Tracheal epithelial cell (primary cell): ENCODE results near the gene ELOF1. TPM values are rescaled to one million over a fixed set of nuclear protein-coding genes. Genes with fewer than 3 reads are reported as not detected.

ENCODE experiments used
- total RNA-seq: library from RNA; depleted of rRNA; stranded (reverse); fragments of >200 nt; gene quantifications from 2 replicates; pipeline ENCODE4 v1.2.1, GENCODE V29; 2014

ELOF1 gene
- total RNA-seq, result 27.1 and 28.9 TPM in 2 replicates

DNA sequence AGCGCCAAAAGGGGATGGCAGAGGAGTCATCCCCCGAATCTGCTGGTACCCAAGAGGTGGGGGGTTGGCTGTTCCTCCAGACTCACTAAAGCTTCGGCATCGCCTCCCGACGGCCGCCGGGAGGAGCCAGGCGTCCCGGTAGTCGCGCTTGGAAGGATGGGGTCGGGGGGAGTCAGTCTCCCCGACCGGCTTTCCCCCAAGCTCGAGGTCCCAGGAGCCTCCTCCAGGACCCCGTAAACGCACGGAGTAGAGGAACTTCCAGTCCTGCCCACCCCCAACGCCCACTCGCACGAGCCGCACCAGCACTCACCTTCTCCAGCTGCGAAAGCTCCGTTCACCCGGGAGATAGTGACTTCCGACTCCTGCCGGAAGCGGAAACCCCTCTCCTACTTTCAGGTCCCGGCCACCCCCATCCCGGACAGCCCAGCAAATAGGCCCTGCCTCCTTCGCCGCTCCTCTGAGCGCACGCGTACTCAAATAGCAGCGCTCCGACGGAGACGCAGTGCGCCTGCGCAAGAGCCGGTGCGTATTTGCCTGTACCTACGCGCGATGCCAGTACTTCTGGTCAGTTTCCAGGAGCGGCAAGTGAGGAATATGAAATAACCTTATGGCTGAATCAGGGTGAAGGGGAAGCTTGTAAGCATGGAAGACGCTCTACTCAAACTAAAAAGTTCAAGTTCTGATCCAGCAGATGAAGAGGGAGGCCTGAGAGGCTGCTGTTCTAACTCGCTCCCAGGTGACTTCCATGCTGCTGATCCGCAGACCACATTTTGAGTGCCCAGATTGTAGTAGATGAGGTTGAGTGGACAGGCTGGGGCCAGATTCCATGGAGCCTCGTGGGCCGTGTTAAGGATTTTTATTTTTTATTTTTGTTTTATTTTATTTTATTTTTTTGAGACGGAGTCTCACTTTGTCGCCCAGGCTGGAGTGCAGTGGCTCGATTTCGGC lies at the start of gene ELOF1:
TSS of gene ELOF1 (minus strand) at position 350 of the 948 bp plus-strand sequence. CDS start 4,883 bp downstream, outside the sequence.

DNA sequence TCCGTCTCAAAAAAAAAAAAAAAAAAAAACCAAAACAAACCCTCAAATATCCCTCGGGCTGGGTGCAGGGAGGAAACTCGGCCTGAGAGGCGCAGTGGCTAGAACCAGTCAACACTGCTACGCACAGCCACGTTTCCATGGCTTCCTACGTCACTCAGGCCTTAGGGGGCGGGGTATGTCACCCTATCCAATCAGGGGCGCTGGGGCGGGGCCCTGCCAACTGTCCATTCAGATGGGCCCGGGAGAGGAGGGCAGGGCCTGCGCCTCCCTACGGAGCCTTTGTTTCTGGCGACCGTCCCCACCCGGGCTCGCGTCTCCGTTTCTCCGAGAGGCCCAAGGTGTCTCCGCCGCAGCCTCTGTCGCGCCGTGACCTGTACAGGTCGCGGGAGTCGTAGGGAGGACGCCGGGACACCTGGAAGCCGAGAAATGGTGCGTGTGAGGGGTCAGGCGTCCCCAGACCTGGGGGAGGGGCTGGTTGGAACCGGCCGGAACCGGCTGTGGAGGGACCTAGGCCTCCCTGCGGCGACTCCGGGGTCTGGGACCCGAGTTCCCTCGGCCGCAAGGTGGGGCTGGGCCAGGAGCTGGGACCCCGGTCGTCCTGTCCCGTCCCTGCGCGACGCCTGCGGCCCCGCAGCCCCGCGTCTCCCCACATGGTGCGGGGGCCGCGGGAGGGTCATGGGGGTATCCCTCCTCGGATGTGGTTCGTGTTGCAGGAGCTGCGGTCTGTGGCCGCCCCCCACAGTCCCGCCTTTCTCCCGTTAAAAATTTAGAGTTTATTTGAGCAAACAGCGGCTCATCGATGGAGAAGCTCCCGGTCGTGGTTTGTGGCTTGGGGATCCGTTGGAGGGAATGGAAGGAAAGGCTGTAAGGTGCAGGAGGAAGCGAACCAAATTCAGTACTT lies 38.4 kb upstream of the ELOF1 start, which contains the start of gene ZNF627:
TSS of gene ZNF627 (plus strand) at position 282 of the 901 bp plus-strand sequence. CDS start at position 427, 145 bp downstream.

DNA sequence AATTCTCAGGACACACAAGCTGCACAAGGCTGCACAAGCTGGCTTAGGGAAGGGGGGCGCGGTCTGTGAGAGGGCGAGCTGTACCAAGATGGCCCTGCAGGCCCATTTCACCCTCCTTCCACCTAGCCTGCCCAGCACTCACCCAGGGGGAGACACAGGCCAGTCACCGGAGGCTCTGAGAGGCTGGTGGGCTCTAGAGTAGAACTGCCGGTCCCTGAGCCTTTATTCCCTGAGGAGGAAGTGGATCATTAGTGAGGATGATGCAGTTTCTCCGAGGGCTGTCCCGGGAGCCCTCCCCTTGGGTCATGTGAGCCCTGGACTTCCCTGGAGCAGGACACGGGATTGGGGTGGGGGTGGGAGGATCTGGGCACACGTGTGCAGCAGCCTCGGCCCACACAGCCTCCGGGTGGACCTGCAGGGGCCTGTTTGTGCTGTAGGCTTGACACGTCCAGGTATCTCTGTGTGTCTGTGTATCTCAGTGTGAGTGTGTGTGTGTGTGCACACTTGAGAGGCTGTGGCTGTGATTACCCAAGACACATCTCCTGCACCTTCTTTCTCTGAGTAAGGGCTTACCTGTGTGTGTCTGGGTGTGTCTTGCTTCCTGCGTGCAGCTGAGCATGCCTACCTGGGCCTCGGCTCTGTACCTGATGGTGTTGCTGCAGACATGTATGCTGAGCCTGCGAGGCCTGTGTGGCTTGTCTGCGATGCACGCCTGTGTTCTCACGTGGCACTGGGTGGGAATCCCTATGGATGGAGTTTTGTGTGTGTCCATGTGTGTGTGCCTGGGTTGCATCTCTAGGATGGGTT lies 18.6 kb upstream of the ELOF1 start, which contains the start of gene ACP5:
TSS of gene ACP5 (minus strand) at position 195 of the 807 bp plus-strand sequence. CDS start 328 bp downstream, outside the sequence.

DNA sequence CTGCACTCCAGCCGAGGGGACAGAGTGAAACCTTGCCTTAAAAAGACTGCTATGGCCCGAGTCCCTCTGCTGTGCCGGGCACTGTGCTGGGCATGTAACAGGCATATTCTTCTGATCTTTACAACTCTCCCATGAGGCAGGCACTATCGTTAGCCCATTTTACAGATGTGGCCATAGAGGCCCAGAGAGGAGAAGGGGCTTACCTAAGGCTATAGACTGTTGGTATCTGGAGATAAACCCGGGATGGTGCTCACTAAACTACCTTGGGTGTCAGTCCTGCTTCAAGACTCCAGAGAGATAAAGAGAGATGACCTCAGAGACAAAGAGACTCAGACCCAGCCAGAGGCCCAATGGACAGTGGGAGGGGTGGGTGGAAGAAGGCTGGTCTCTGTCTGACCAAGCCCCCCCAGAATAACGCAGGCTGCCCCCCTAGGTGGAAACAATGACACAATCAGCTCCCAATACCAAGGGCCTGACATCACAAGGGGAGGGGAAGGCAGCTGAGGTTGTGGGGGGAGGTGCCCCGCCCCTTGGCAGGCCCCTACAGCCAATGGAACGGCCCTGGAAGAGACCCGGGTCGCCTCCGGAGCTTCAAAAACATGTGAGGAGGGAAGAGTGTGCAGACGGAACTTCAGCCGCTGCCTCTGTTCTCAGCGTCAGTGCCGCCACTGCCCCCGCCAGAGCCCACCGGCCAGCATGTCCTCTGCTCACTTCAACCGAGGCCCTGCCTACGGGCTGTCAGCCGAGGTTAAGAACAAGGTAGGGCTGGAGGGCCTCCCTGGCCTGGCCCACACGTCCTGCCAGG lies 20.6 kb downstream of the ELOF1 start, which contains the start of gene CNN1:
TSS of gene CNN1 (plus strand) at position 620 of the 805 bp plus-strand sequence. CDS start at position 697, 77 bp downstream.

GRCh38 chr19:11528551-11529341 lies 30.3 kb downstream of the ELOF1 start, which contains the start of gene ECSIT:
Gene ECSIT (minus strand): TSS chr19:11529134. CDS start chr19:11519170, 9,964 bp downstream.

DNA sequence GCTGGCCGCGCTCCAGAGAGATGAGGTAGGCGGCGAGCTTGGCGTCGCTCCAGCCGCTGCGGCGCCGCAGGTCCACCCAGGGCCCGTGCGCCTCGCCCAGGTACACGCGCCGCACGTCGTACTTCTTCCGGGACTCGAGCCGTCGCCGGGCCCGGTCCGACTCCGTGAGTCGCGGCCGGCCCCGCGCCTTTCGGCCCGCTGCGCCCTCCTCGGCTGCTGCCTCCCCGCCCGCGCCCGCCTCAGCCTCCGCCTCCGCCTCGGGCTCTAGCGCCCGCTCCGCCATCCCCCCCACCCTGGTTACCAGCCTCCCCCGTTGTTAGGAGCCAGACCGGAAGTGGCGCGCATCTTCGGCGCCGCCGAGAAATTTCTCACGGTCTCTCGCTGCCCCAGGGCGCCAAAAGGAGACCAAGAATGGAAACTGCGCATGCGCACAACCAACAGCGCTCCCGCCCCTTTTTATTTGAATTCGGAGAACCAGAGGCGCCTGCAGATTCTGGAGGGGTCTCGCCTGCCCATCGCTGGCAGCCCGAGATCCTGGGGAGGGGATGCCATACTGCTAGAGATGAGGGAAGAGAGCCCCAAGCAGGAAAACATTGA lies 53.4 kb downstream of the ELOF1 start, which contains the start of gene ZNF653:
TSS of gene ZNF653 (minus strand) at position 336 of the 597 bp plus-strand sequence. CDS start at position 283, 53 bp downstream.

Other genes with a start within 250 kb of the ELOF1 start
- gene RAB3D, start 219.6 kb downstream of the ELOF1 start, total RNA-seq, result 38.8 and 42.9 TPM in 2 replicates
- 128 and 178 TPM in 2 replicates for gene TMEM205, start 213.0 kb downstream of the ELOF1 start, total RNA-seq
- 6.7 and 8.1 TPM in 2 replicates for gene CCDC159, start 212.7 kb downstream of the ELOF1 start, total RNA-seq
- gene PLPPR2, start 203.8 kb downstream of the ELOF1 start, total RNA-seq, result 4.1 and 5.3 TPM in 2 replicates
- gene SWSAP1, start 184.6 kb downstream of the ELOF1 start, total RNA-seq, result 0.21 and 0.72 TPM in 2 replicates
- gene EPOR, start 174.9 kb downstream of the ELOF1 start, total RNA-seq, result 0.85 and 0.96 TPM in 2 replicates
- 1.4 TPM in 1 of 2 replicates, not detected in the other for gene RGL3, start 139.9 kb downstream of the ELOF1 start, total RNA-seq
- gene ODAD3, start 124.1 kb downstream of the ELOF1 start, total RNA-seq, result under 0.01 TPM in 1 of 2 replicates, not detected in the other
- gene PRKCSH, start 123.6 kb downstream of the ELOF1 start, total RNA-seq, result 107 TPM in 2 replicates
- gene ELAVL3, start 78.2 kb downstream of the ELOF1 start, total RNA-seq, result not detected in 2 replicates
- 6.6 and 11.1 TPM in 2 replicates for gene ZNF653, start 53.4 kb downstream of the ELOF1 start, total RNA-seq
- gene ECSIT, start 30.1 kb downstream of the ELOF1 start, total RNA-seq, result 41.2 and 71.0 TPM in 2 replicates
- gene CNN1, start 20.4 kb downstream of the ELOF1 start, total RNA-seq, result 1.7 TPM in 1 of 2 replicates, not detected in the other
- gene ACP5, start 18.4 kb upstream of the ELOF1 start, total RNA-seq, result 46.7 and 66.5 TPM in 2 replicates
- gene ZNF627, start 38.3 kb upstream of the ELOF1 start, total RNA-seq, result 22.6 and 24.6 TPM in 2 replicates
- 6.4 and 8.7 TPM in 2 replicates for gene ZNF823, start 179.7 kb upstream of the ELOF1 start, total RNA-seq
- gene ZNF441, start 207.8 kb upstream of the ELOF1 start, total RNA-seq, result 4.6 and 6.4 TPM in 2 replicates
- gene ZNF491, start 239.3 kb upstream of the ELOF1 start, total RNA-seq, result 0.72 and 0.85 TPM in 2 replicates